CD14-positive monocyte (primary cell): ENCODE data around the gene VPS37C. TPM values are rescaled to one million over a fixed set of nuclear protein-coding genes. Genes with fewer than 3 reads are reported as not detected.
"Not testable (repeated sequence)": the region's sequence is repeated elsewhere in the genome, so short reads cannot be mapped to it uniquely, and the experiment has no call there.

ENCODE experiments used
- DNase-seq, 3 donors: peaks; one replicate each; pipeline ENCODE4 v3.0.0-alpha.2; 2011 to 2022
- H2AFZ ChIP-seq: 2 replicates; pipeline ENCODE4 v1.6.0; 2012; ENCODE audit warnings: mild to moderate bottlenecking, low read depth, low read length, inconsistent platforms; ENCODE audit not compliant: insufficient read depth, poor library complexity, severe bottlenecking
- H3K27ac ChIP-seq, 2 donors: 1 replicate in 1 of 2; 2 replicates in 1 of 2; pipeline ENCODE4 v1.5.1; 2012 to 2013; ENCODE audit warnings: low read length in 2 of 2, control low read depth in 1 of 2, inconsistent platforms in 1 of 2, low read depth in 1 of 2, mild to moderate bottlenecking in 1 of 2
- H3K27me3 ChIP-seq, 2 donors: one replicate each; pipeline versions ENCODE4 v1.6.0 to v1.6.1; 2011 to 2013; ENCODE audit warnings: low read length in 2 of 2; ENCODE audit not compliant: control insufficient read depth in 2 of 2, insufficient read depth in 2 of 2
- H3K36me3 ChIP-seq, 2 donors: replicated peaks in 1 of 2; 1 replicate in 1 of 2; 2 replicates in 1 of 2; pipeline versions ENCODE4 v1.5.1 to v1.6.1; 2012 to 2013; ENCODE audit warnings: low read length in 2 of 2, control low read depth in 1 of 2, inconsistent platforms in 1 of 2, mild to moderate bottlenecking in 1 of 2; ENCODE audit not compliant: insufficient read depth in 2 of 2, control insufficient read depth in 1 of 2
- H3K4me1 ChIP-seq, 2 donors: 1 replicate in 1 of 2; 2 replicates in 1 of 2; pipeline versions ENCODE4 v1.5.1 to v1.6.1; 2012 to 2013; ENCODE audit warnings: low read length in 2 of 2, control low read depth in 1 of 2, inconsistent platforms in 1 of 2, mild to moderate bottlenecking in 1 of 2, moderate library complexity in 1 of 2; ENCODE audit not compliant: insufficient read depth in 2 of 2, control insufficient read depth in 1 of 2
- H3K4me2 ChIP-seq: replicated peaks from 2 replicates; pipeline ENCODE3; 2012; ENCODE audit warnings: low read length, moderate library complexity, mild to moderate bottlenecking; ENCODE audit not compliant: poor library complexity, severe bottlenecking; ENCODE audit errors: extremely low read depth
- H3K4me3 ChIP-seq, 3 experiments: fragments of 200-600 bp in 1 of 3; sonication (generic) in 1 of 3; replicated peaks in 1 of 3; 1 replicate in 2 of 3; 2 replicates in 1 of 3; pipeline ENCODE4 v1.5.1; 2011 to 2013; ENCODE audit warnings: low read length in 3 of 3, mild to moderate bottlenecking in 3 of 3, control low read depth in 2 of 3, low read depth in 2 of 3, inconsistent platforms in 1 of 3, moderate library complexity in 1 of 3
- H3K79me2 ChIP-seq: 2 replicates; pipeline ENCODE4 v1.6.0; 2012; ENCODE audit warnings: mild to moderate bottlenecking, control low read depth, inconsistent platforms, low read length, moderate library complexity; ENCODE audit not compliant: insufficient read depth
- H3K9ac ChIP-seq: 2 replicates; pipeline ENCODE4 v1.6.0; 2017; ENCODE audit warnings: low read length, mild to moderate bottlenecking; ENCODE audit not compliant: insufficient read depth, poor library complexity, severe bottlenecking
- H3K9me3 ChIP-seq, 2 donors: replicated peaks in 1 of 2; 1 replicate in 1 of 2; 2 replicates in 1 of 2; pipeline versions ENCODE4 v1.5.1 to v1.6.1; 2012 to 2013; ENCODE audit warnings: low read length in 2 of 2, control low read depth in 1 of 2; ENCODE audit not compliant: control insufficient read depth in 1 of 2, insufficient read depth in 1 of 2
- H4K20me1 ChIP-seq: 2 replicates; pipeline ENCODE4 v1.6.0; 2012; ENCODE audit warnings: mild to moderate bottlenecking, low read length, control low read depth, moderate library complexity; ENCODE audit not compliant: insufficient read depth
- H3K27ac Mint-ChIP-seq, 7 donors: one replicate each; pipeline ENCODE4 v1.8.0; 2020; ENCODE audit warnings: mild to moderate bottlenecking in 7 of 7, mixed read lengths in 7 of 7, moderate library complexity in 6 of 7, inconsistent platforms in 2 of 7
- H3K27me3 Mint-ChIP-seq, 3 donors: one replicate each; pipeline ENCODE4 v1.8.0; 2021 to 2022; ENCODE audit warnings: low read depth in 3 of 3, mild to moderate bottlenecking in 3 of 3, mixed read lengths in 3 of 3, moderate library complexity in 3 of 3, inconsistent platforms in 1 of 3
- H3K36me3 Mint-ChIP-seq, 2 donors: one replicate each; pipeline ENCODE4 v1.8.0; 2020; ENCODE audit warnings: mixed read lengths in 2 of 2, inconsistent platforms in 1 of 2, mild to moderate bottlenecking in 1 of 2
- H3K4me1 Mint-ChIP-seq: one replicate; pipeline ENCODE4 v1.8.0; 2020; ENCODE audit warnings: mild to moderate bottlenecking, mixed read lengths
- H3K4me3 Mint-ChIP-seq, 2 donors: one replicate each; pipeline ENCODE4 v1.8.0; 2020; ENCODE audit warnings: mild to moderate bottlenecking in 2 of 2, mixed read lengths in 2 of 2, moderate library complexity in 1 of 2
- H3K9me3 Mint-ChIP-seq, 7 donors: one replicate each; pipeline ENCODE4 v1.8.0; 2020 to 2022; ENCODE audit warnings: mixed read lengths in 7 of 7, mild to moderate bottlenecking in 6 of 7, moderate library complexity in 6 of 7, inconsistent platforms in 2 of 7
- WGBS: methylation state at CpG from one replicate; pipeline ENCODE4 v1.1.5; 2013; ENCODE audit warnings: missing lambda C conversion rate; ENCODE audit not compliant: insufficient coverage; 5-methylcytosine and 5-hydroxymethylcytosine counted together
- intact Hi-C, 2 donors: fragments of 100-400 bp; cut with micrococcal nuclease; formaldehyde crosslinking; loops; one replicate each; pipeline versions ENCODE4 v1.15.0 to v1.15.1; 2023
- polyA minus RNA-seq: library from RNA; depleted of rRNA, polyadenylated mRNA; stranded (reverse); fragments of >200 nt; gene quantifications from 2 replicates; pipeline ENCODE4 v1.2.3, GENCODE V29; 2012
- polyA plus RNA-seq, 3 donors: library from polyadenylated mRNA; depleted of rRNA in 1 of 3; unstranded in 2 of 3; stranded (reverse) in 1 of 3; fragments of 300-500 nt in 2 of 3; fragments of >200 nt in 1 of 3; fragmentation: Illumina TruSeq in 2 of 3; gene quantifications; 1 replicate in 2 of 3; 2 replicates in 1 of 3; pipeline ENCODE4 v1.2.3, GENCODE V29; 2012 to 2021
- total RNA-seq, 12 experiments: library from RNA in 1 of 12; stranded (reverse) in 1 of 12; fragments of 120-200 nt in 1 of 12; gene quantifications; one replicate each; pipeline ENCODE4 v1.2.4 and lab custom pipeline; 2013 to 2026; ENCODE audit warnings: mixed read lengths in 6 of 12, inconsistent platforms in 1 of 12
- TF ChIP-seq, protein P1 (sequence below): fragments of 200-600 bp; IDR thresholded peaks from one replicate; pipeline ENCODE4 v1.8.0; 2022; ENCODE audit warnings: antibody characterized with exemption, mild to moderate bottlenecking

Gene VPS37C
- 17.0 TPM for total RNA-seq (2013)
- polyA plus RNA-seq (10 to 100 TPM in 1 of 3 donors, 1 to 10 TPM in 2; 1.9 to 25.1 (median 3.8) TPM), polyA minus RNA-seq (12.8 and 17.5 TPM in 2 replicates), total RNA-seq (lab: John Stamatoyannopoulos, UW) (22.8 to 103 (median 50.1) reads per million in 11 experiments)

- Histone ChIP-seq H3K4me1 (peaks cover 64 to 71% of the 10 kb centered on the region in 2 donors), H2AFZ (no peak within 1 kb of the TSS), H3K9me3 (no peaks in the 10 kb centered on the region), H3K36me3 (peaks cover 0 to 12% of the 10 kb centered on the region in 2 donors), H3K4me3 (peak within 1 kb of the TSS; percentile 56 to 76 (median 68)), H3K27ac (peak within 1 kb of the TSS; percentile 93 to 100), H3K4me2 (peak within 1 kb of the TSS; percentile 78), H3K79me2 (peaks cover 49% of the 10 kb centered on the region), H3K9ac (peak within 1 kb of the TSS; percentile 92), H4K20me1 (peaks cover 27% of the 10 kb centered on the region), H3K27me3 (no peaks in the 10 kb centered on the region)
- H3K4me1 Mint-ChIP-seq = peaks cover 75% of the 10 kb centered on the region
- TF ChIP-seq, protein P1, sequence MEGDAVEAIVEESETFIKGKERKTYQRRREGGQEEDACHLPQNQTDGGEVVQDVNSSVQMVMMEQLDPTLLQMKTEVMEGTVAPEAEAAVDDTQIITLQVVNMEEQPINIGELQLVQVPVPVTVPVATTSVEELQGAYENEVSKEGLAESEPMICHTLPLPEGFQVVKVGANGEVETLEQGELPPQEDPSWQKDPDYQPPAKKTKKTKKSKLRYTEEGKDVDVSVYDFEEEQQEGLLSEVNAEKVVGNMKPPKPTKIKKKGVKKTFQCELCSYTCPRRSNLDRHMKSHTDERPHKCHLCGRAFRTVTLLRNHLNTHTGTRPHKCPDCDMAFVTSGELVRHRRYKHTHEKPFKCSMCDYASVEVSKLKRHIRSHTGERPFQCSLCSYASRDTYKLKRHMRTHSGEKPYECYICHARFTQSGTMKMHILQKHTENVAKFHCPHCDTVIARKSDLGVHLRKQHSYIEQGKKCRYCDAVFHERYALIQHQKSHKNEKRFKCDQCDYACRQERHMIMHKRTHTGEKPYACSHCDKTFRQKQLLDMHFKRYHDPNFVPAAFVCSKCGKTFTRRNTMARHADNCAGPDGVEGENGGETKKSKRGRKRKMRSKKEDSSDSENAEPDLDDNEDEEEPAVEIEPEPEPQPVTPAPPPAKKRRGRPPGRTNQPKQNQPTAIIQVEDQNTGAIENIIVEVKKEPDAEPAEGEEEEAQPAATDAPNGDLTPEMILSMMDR = no peak
- peaks cover 0 to 10% (median 0%) of the 10 kb centered on the region in 3 donors for H3K27me3 Mint-ChIP-seq
- peak within 1 kb of the TSS; percentile 85 to 93 for H3K4me3 Mint-ChIP-seq
- peak within 1 kb of the TSS; percentile 99 to 100 (median 100) for H3K27ac Mint-ChIP-seq
- peaks cover 0 to 8% (median 5%) of the 10 kb centered on the region in 7 donors for H3K9me3 Mint-ChIP-seq
- intact Hi-C loops = loop anchor here (2.0 to 10.0 kb wide), 5 partner anchors 97 to 263 kb away; partner anchors contain the start of genes SLC15A3 (in 2 of the 2) and CPSF7 (in 1 of the 2)
- peaks cover 19 to 28% of the 10 kb centered on the region in 2 donors for H3K36me3 Mint-ChIP-seq
- under 1% methylated on average over 80 of the region's 85 CpGs for WGBS
- DNase-seq = peak; percentile 90 to 95 (median 94)
Measured at GRCh38 chr11:61161190-61162091, at the start of gene VPS37C. VPS37C (minus strand) TSS chr11:61161426; CDS start chr11:61138829, 22,597 bp downstream.

DNA sequence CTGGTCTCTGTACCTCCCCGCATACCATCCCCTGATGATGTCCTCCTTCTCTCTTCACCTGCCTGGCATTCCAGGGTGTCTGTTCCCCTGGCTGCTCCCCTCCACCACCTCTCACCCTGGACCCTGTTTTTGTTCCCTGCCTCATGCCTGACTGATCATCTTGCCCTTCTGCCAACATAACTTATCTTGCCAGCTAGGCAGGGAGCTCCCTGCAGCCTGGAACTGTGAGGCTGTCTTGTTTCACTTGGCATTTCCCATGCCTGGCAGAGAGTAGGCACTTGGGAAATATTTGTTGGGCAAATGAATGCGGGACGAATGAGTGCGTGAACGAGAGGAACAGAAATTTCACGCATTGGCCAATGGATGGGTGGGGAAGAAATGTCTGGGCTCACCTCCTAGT lies 49.4 kb upstream of the VPS37C start:
- DNase-seq, H3K27ac ChIP-seq, H3K36me3 ChIP-seq, H3K4me1 ChIP-seq, H3K4me1 Mint-ChIP-seq, intact Hi-C loops, H3K9me3 Mint-ChIP-seq, H3K4me2 ChIP-seq, H3K4me3 ChIP-seq, H3K9me3 ChIP-seq, H3K27me3 ChIP-seq, H3K79me2 ChIP-seq, H4K20me1 ChIP-seq, H2AFZ ChIP-seq, H3K27ac Mint-ChIP-seq, H3K27me3 Mint-ChIP-seq, H3K9ac ChIP-seq, H3K4me3 Mint-ChIP-seq, H3K36me3 Mint-ChIP-seq: not testable (repeated sequence)
- no CpG with 5 or more reads among the region's 6 CpGs for WGBS

- H2AFZ ChIP-seq, H3K27ac ChIP-seq, H3K36me3 ChIP-seq, intact Hi-C loops, H3K9me3 ChIP-seq, H3K9me3 Mint-ChIP-seq, H3K9ac ChIP-seq, H3K27ac Mint-ChIP-seq, H3K27me3 ChIP-seq, H3K4me3 Mint-ChIP-seq, DNase-seq, H3K79me2 ChIP-seq, H4K20me1 ChIP-seq, H3K4me3 ChIP-seq, H3K36me3 Mint-ChIP-seq, H3K27me3 Mint-ChIP-seq, H3K4me2 ChIP-seq: not testable (repeated sequence)
- no CpG with 5 or more reads among the region's 9 CpGs for WGBS
- peaks cover 17 to 19% of the 10 kb centered on the region in 2 donors for H3K4me1 ChIP-seq
- peaks cover 19% of the 10 kb centered on the region for H3K4me1 Mint-ChIP-seq
Measured at GRCh38 chr11:61207636-61208310, 46.5 kb upstream of the VPS37C start.
